ENCODE measurements around the gene TMEM135.

DNA sequence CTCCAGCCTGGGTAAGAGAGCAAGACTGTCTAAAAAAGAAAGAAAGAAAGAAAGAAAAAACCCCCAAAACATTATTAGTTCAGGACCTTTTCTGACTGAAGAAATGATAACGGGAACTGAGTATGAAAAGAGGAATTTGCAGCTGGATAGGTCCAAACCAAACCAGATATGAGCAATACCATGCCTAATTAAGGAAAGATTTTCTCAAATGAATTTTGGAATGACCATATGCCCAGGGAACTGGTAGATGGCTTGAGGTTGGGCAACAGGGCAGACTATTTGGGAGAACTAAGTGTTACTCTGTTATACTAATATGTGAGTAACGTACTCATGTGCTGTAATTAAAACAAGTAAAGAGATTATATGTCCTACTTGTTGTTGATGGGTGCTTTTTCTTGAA, 186.1 kb downstream of the TMEM135 start:
- TF ChIP-seq, protein P1, sequence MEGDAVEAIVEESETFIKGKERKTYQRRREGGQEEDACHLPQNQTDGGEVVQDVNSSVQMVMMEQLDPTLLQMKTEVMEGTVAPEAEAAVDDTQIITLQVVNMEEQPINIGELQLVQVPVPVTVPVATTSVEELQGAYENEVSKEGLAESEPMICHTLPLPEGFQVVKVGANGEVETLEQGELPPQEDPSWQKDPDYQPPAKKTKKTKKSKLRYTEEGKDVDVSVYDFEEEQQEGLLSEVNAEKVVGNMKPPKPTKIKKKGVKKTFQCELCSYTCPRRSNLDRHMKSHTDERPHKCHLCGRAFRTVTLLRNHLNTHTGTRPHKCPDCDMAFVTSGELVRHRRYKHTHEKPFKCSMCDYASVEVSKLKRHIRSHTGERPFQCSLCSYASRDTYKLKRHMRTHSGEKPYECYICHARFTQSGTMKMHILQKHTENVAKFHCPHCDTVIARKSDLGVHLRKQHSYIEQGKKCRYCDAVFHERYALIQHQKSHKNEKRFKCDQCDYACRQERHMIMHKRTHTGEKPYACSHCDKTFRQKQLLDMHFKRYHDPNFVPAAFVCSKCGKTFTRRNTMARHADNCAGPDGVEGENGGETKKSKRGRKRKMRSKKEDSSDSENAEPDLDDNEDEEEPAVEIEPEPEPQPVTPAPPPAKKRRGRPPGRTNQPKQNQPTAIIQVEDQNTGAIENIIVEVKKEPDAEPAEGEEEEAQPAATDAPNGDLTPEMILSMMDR (IDR thresholded peaks at IDR 0.05), result no peak
- no peak for TF ChIP-seq EZH2 (IDR thresholded peaks at IDR 0.05; ENCODE audit: borderline replicate concordance, insufficient read depth, low read depth, low read length, poor library complexity, severe bottlenecking)
